Esophagus muscularis mucosa (tissue), 3 donors: ENCODE data around the gene RPL28.

Source experiments
- CTCF ChIP-seq, 3 experiments: fragments of 200-600 bp in 2 of 3; fragments of 450-650 bp in 1 of 3; sonication (generic) in 2 of 3; IDR thresholded peaks; one replicate each; pipeline ENCODE4 v1.5.1; 2017 to 2019; ENCODE audit warnings: antibody characterized with exemption in 3 of 3, mild to moderate bottlenecking in 2 of 3, moderate library complexity in 1 of 3
- POLR2A ChIP-seq: fragments of 450-650 bp; IDR thresholded peaks from one replicate; pipeline ENCODE4 v1.6.1; 2017; ENCODE audit warnings: antibody characterized with exemption, moderate library complexity, mild to moderate bottlenecking, low read depth
- POLR2AphosphoS5 ChIP-seq, 2 donors: sonication (generic); formaldehyde crosslinking; IDR thresholded peaks; one replicate each; pipeline ENCODE4 v1.6.1; 2017; ENCODE audit warnings: antibody characterized with exemption in 2 of 2

GRCh38 chr19:55354698-55355212 is 31.0 kb upstream of the RPL28 start, which contains the start of gene COX6B2:
- TF ChIP-seq CTCF (IDR thresholded peaks at IDR 0.05) (no peak), POLR2A (no peak), POLR2AphosphoS5 (IDR thresholded peaks at IDR 0.05) (no peak)
